Retinal pigment epithelial cell (primary cell): Measurements from ENCODE around the gene SLAMF9.

Experiments
- DNase-seq: peaks from one replicate; pipeline ENCODE4 v3.0.0-alpha.2; 2010; ENCODE audit warnings: low read depth
- H3K4me3 ChIP-seq: 2 replicates; pipeline ENCODE4 v1.5.1; 2011; ENCODE audit warnings: mild to moderate bottlenecking, low read length, control low read depth, moderate library complexity
- TF ChIP-seq, protein P1 (sequence below): conservative IDR thresholded peaks from 2 replicates; pipeline ENCODE4 v1.5.1; 2011; ENCODE audit warnings: low read depth, low read length, control low read depth, inconsistent platforms

SLAMF9 gene

GRCh38 chr1:159949123-159949522 is 4.9 kb downstream of the SLAMF9 start:
- H3K4me3 ChIP-seq, result no peak overlapping the region
- no peak for DNase-seq
- TF ChIP-seq, protein P1, sequence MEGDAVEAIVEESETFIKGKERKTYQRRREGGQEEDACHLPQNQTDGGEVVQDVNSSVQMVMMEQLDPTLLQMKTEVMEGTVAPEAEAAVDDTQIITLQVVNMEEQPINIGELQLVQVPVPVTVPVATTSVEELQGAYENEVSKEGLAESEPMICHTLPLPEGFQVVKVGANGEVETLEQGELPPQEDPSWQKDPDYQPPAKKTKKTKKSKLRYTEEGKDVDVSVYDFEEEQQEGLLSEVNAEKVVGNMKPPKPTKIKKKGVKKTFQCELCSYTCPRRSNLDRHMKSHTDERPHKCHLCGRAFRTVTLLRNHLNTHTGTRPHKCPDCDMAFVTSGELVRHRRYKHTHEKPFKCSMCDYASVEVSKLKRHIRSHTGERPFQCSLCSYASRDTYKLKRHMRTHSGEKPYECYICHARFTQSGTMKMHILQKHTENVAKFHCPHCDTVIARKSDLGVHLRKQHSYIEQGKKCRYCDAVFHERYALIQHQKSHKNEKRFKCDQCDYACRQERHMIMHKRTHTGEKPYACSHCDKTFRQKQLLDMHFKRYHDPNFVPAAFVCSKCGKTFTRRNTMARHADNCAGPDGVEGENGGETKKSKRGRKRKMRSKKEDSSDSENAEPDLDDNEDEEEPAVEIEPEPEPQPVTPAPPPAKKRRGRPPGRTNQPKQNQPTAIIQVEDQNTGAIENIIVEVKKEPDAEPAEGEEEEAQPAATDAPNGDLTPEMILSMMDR, result no peak

DNA sequence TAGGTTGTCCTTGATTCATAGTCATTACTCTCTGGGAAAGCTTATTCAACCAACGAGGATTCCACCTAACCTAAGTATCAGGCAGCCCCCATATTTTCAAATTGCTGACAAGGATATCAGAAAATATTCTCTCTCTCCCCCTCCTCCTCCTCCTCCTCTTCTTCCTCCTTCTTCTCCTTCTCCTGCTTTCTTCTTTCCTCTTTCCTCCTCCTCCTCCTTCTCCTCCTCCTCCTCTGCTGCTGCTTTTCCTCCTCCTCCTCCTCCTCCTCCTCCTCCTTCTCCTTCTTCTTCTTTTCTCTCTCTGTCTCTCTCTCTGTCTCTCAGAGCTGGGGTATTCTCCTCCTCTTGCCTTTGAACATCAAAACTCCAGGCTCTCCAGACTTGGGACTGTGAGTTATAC is 6.1 kb downstream of the SLAMF9 start:
- no peak overlapping the region for H3K4me3 ChIP-seq
- TF ChIP-seq, protein P1, result no peak
- no peak for DNase-seq

- no peak for DNase-seq
- H3K4me3 ChIP-seq, result peak overlapping the region; percentile 87
- TF ChIP-seq, protein P1, result no peak
Observed at GRCh38 chr1:159946242-159947187, 7.5 kb downstream of the SLAMF9 start.

- TF ChIP-seq, protein P1, result peak; percentile 51
- no peak for DNase-seq
- peak within 1 kb of the TSS; percentile 87 for H3K4me3 ChIP-seq
Observed at GRCh38 chr1:159945483-159946241, 8.4 kb downstream of the SLAMF9 start, which contains the start of gene IGSF9. Gene IGSF9, minus strand, starts transcription at chr1:159945613. Its CDS starts 2,159 bp downstream, at chr1:159943454.

DNA sequence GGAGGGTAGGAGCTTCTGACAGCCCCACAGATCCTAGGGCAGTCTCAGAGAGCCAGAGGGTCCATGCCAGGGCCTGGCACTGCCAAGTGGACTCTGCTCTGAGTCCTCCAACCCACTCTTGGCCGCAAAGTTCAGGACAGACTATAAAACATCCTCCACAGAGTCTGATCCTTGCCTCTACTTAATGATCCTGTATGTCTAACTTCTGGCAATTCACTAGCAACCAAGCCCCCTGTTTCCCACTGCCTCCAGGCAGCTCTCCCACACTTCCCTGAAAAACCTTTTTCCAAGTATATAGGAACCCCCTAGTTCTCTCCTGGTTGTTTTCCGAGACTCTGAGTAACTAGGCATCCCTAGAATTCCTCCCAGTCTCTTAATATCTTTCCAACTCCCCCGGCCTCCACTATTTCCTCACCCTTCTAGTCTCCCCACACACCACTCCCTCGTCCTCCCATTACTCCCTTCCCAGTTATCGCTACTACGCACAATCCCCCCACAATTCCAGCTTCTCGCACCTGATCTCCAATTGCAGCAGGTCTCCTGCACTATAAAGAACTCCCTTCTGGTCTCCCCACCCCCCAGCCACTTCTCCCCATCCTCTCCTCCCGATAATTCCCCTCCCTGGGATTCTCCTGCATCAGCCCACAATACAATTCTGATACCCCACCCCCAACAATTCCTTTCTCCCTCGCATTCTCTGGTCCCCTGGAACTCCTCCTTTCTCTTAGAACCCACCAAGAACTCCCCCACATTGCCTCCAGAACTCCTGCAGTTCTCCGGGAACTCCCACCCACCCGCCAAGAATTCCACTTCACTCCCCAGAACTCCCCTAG is 9.2 kb downstream of the SLAMF9 start:
- TF ChIP-seq, protein P1, result no peak
- peak overlapping the region; percentile 87 for H3K4me3 ChIP-seq
- no peak for DNase-seq

DNA sequence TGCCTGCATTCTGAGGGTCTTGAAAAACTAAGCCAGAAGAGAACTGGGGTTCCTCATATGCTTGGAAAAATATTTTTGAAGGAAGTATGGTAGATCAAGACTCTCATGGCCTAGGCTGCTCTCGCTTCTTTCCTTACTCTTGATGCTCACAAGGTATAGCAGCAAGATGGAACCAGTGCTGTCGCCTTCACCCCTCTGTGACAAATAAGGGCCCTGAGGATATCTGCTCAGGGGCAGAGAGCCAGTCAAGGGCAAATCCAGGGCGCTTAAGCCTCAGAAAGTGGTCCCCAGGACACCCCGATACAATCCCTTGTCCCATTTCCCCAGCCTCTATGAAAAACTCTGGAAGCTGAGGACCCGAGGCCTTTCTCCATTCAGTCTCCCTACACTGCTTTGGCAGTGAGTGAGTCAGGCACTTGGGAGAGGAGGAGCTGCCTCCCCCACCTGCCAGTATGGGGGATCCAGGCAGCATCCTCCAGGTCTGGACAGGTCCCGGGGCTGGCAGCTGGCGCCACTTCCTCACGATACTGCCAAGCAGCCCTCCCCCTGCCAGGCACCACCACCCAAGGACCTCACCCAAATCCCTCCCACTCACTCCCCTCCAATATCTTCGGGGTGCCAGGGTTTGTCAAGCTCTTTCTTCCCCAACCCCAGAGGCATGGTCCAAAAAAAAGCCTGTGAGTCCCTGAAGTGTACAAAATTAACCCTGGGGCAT is 10.0 kb downstream of the SLAMF9 start:
- no peak for DNase-seq
- TF ChIP-seq, protein P1, result no peak
- H3K4me3 ChIP-seq, result peak overlapping the region; percentile 87
